Stimulated activated CD4-positive, alpha-beta T cell treated with anti-CD3 and anti-CD28 coated beads, TNF-alpha, amount 100 ng/mL, for 1 hour (primary cell): Measurements from ENCODE around the gene CR1L.
"Not testable (repeated sequence)": the region's sequence is repeated elsewhere in the genome, so short reads cannot be mapped to it uniquely, and the experiment has no call there.

ENCODE experiments used
- DNase-seq, 3 donors: peaks; one replicate each; pipeline ENCODE4 v3.0.0-alpha.2; 2020; ENCODE audit warnings: low read depth in 3 of 3, low spot score in 1 of 3

The CR1L gene

DNA sequence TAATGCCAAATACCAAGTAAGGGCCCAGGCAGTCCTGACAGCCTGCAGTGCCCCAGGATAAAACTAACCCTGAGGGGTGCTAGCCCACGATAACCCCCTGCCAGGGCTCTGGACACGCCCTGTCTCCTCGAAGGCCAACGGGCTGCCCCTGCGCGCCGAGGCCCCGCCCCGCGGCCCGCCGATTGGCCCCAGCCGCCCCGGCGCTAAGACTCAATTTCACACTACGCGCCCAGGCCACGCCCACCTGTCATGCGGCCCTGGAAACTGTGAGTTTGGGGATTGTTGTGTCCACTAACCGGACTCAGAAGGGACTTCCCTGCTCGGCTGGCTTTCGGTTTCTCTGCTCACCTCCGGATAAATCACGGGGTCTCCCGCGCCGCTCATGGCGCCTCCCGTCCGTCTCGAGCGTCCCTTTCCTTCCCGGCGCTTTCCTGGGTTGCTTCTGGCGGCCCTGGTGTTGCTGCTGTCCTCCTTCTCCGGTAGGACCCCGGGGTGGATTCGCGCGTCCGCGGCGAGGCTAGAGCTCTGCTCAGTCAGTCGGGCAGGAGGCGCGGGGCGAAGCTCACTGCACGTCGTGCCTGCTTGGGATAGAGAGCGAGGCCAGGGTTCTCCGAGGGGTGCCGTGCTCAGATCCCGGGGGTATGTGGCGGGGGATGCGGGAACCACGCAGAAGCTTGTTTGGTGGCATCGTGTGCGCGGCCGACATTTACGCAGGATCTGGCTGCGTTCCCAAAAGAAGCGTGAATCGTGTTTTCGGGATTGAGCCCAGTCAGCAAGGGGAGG is at the start of gene CR1L:
Gene CR1L (plus strand): TSS at position 282 of the 783 bp plus-strand sequence. CDS start 101 bp downstream, at position 383.
- peak; percentile 8 to 57 (median 27) for DNase-seq

GRCh38 chr1:207603777-207604176 is 41.2 kb upstream of the CR1L start:
- no peak for DNase-seq

DNA sequence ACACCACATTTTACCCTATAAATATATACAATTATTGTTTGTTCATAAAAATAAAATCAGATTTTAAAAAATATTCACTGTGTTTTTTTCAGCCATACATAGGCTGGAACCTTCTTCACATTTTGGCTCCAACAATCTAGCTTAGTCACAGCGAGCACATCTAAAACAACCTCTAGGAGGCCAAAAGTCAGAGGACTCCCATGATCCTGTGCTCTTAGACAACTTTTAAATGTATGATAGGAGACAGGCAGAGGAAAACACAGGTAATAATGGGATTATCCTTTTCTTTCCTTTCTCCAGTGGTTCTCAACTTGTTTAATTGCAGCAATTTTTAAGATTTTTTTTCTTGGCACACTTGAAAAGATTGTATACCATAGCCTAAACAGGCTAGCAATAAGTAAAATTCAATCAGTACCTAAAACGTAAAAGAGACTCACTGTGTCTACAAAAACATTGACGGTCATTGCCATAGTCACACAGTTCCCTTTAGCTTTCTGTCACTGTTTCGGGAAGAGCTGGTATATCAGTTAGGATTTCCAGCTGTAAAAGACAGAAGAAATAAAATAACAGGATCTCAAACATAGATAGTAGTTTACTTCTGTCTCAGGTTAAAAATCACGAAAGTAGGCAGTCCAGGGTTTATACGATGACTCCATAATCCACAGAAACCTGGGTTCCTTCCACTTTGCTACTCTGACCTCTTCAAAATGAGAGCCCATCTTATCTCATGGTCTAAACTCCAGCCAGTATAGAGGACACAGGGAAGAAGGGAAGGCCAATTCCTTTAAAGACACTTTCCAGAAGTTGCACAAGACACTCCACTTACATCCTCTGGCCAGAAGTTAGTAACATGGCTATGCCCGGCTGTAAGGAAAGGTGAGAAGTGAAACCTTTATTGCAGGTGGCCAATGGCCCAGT is 39.2 kb upstream of the CR1L start:
- DNase-seq, result no peak

DNA sequence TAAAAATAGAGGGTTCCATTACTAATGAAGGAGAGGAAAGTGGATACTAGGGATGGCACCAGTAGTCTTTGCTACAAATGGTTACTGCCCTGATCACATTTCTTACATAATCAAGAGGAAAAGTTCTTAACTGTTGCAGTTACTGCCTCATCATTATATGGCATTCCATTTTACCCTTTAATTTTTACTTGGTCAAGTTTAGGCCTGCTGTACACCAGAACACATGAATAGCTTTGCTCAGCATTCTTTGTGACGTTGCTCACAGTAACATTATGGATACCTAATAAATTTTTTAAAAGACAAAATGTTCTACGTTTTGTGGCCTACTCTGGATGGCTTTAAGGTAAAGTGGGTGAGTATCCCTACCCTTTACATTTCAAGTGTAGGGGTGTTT is 38.6 kb upstream of the CR1L start:
- no peak for DNase-seq

DNA sequence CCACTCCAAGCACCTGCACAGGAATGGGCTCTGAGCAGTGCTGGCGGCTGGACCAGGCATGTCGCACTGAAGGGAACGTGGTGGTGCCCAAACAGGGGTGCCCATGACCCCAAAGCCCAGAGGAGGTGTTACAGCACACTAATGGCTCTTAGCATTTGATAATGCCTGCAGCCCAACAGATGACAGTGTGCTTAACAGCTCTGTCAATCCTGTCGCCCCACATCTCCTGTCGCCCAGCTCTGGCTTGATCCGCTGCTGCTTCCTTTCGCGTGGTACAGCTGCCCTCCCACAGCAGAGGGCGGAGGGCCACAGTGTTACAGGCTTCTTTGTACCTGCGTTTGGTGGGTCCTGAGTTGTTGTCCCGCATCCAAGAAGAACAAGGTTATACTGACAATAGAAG is 32.2 kb upstream of the CR1L start:
- DNase-seq, result no peak

GRCh38 chr1:207619871-207620542 is 24.9 kb upstream of the CR1L start:
- DNase-seq, result no peak

GRCh38 chr1:207620543-207620893 is 24.4 kb upstream of the CR1L start:
- DNase-seq, result no peak

DNA sequence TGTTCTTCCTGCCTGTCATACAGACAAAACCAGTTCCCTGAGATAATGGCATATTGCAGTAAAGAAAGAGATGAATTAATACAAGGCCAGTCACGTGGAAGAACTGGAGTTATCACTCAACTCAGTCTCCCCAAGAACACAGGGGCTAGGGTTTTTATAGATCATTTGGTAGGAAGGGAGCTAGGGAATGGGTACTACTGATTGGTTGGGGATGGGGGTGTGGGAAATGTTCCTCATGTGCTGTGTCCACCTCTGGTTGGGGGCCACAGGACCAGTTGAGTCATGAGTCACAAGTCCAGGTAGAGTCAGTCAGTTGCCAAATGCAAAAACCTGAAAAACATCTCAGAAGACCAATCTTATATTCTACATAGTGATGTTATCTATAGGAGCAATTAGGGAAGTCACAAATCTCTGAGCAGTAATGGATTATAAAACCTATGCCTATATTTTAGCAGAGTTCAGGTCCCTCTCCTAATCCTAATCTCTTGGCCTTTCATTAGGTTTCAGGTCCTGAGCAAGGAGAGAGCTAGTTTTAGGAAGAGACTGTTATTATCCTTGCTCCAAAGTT is 19.3 kb upstream of the CR1L start:
- DNase-seq, result not testable (repeated sequence)

- DNase-seq, result no peak
These were observed 18.0 kb upstream of the CR1L start for GRCh38 chr1:207626972-207627337.

- DNase-seq, result no peak
These were observed 17.4 kb upstream of the CR1L start for GRCh38 chr1:207627496-207627895.

GRCh38 chr1:207628776-207629175 is 16.2 kb upstream of the CR1L start:
- DNase-seq, result no peak

DNA sequence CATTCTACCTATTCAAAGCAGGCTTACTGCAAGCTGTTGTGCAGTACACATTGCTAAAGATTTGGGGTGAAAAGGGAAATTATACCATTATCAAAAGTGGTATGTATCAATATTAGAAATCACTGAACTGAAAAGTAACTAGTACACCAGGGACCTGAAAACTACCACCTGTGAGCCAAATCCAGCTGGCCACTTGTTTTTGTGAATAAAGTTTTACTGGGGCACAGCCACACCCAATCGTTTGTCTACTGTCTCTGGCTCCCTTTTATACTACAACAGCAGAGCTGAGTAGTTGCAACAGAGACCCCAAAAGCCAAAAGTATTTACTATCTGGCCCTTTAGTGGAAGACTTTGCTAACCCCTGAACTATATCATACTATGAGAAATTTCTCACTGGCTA is 13.8 kb upstream of the CR1L start:
- DNase-seq, result no peak

GRCh38 chr1:207633226-207633625 is 11.7 kb upstream of the CR1L start:
- DNase-seq, result no peak

DNA sequence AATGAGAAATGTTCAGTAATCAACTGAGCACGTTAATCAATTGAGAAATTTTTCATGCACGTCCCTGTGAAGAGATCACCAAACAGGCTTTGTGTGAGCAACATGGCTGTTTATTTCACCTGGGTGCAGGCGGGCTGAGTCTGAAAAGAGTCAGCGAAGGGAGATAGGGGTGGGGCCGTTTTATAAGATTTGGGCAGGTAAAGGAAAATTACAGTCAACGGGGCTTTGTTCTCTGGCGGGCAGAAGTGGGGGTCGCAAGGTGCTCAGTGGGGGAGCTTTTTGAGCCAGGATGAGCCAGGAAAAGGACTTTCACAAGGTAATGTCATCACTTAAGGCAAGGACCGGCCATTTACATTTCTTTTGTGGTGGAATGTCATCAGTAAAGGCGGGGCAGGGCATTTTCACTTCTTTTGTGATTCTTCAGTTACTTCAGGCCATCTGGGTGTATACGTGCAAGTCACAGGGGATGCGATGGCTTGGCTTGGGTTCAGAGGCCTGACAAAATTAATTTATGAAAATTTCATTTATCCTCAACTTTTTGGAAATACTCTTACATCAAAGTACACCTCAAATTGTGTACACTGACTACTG is 11.1 kb upstream of the CR1L start:
- DNase-seq, result not testable (repeated sequence)

GRCh38 chr1:207634293-207634692 is 10.6 kb upstream of the CR1L start:
- not testable (repeated sequence) for DNase-seq

GRCh38 chr1:207635569-207636186 is 9.3 kb upstream of the CR1L start:
- not testable (repeated sequence) for DNase-seq

- not testable (repeated sequence) for DNase-seq
These were observed 6.3 kb upstream of the CR1L start for GRCh38 chr1:207638487-207639145.

GRCh38 chr1:207639362-207639761 is 5.6 kb upstream of the CR1L start:
- not testable (repeated sequence) for DNase-seq

DNA sequence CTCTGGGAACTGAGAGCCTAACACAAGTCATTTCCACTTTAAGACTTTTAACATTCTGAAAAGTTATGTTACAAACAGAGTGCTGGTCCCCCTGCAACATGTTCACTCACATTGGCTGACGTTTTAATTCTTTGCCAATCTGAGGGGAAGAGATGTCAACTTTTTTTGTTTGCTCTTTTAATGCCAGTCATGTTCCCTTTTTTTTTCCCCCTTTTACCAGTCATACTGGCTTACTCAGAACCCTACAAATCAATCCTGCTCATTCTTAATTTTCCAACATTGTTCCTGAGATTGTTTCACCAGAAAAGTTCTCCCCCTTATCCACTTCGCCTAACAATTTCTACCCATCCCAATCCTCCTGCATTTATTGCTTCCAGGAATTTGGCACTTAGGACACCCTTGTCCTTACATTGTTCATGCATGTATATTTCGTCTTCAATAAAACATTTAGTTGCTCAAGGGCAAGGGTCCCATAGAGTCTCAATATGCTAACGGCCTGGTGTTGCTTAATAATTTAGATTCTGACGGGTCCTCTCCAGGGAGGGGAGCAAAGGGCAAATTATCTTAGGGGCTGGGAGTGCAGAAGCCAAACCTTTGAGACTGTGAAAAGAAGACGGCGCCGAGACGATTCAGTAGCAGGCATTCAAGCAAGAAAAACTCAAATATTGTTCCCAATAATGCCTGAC is 624 bp upstream of the CR1L start:
- no peak for DNase-seq
